Adrenal gland (tissue), 5 donors: ENCODE results near the gene LTB.

Source experiments
- POLR2A ChIP-seq, 2 donors: fragments of 450-650 bp; IDR thresholded peaks; one replicate each; pipeline ENCODE4 v1.6.1; 2017; ENCODE audit warnings: antibody characterized with exemption in 2 of 2, mild to moderate bottlenecking in 2 of 2, moderate library complexity in 1 of 2
- TF ChIP-seq, protein P1 (sequence below), 6 experiments: fragments of 450-650 bp in 4 of 6; fragments of 200-600 bp in 2 of 6; sonication (generic) in 1 of 6; IDR thresholded peaks; 1 replicate in 5 of 6; 2 replicates in 1 of 6; pipeline versions ENCODE4 v1.5.1 to v1.8.0; 2016 to 2021; ENCODE audit warnings: antibody characterized with exemption in 6 of 6, mild to moderate bottlenecking in 2 of 6, moderate library complexity in 1 of 6
- donor health status: DM: no; HTN: no; CAD: no.

DNA sequence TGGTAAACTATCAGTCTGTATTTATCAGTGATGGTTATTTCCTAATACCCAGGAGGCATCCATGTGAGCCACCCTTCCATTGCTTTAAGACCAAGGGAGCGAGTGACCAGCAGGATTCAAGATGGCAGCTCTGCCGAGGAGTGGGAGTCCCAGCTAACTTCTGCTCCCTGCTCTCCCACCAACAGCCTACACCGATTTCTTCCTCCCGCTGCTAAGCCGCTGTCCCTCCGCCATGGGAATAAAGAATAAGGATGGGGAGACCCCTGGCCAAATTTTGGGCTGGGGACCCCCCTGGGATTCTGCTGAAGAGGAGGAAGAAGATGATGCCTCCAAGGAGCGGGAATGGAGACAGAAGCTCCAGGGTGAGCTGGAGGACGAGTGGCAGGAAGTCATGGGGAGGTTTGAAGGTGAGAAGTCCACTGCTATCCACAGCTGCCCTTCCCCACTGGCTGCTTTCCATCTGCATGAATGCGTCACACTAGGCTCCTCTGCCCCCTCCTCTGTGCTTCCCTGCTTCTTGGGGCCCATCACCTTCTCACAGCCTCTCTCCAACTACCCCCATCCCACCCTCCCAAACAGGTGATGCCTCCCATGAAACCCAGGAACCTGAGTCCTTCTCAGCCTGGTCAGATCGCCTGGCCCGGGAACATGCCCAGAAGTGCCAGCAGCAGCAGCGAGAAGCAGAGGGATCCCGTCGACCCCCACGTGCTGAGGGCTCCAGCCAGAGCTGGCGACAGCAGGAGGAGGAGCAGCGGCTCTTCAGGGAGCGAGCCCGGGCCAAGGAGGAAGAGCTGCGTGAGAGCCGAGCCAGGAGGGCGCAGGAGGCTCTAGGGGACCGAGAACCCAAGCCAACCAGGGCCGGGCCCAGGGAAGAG lies 24.5 kb downstream of the LTB start:
- no peak for TF ChIP-seq POLR2A (IDR thresholded peaks at IDR 0.05)
- TF ChIP-seq, protein P1, sequence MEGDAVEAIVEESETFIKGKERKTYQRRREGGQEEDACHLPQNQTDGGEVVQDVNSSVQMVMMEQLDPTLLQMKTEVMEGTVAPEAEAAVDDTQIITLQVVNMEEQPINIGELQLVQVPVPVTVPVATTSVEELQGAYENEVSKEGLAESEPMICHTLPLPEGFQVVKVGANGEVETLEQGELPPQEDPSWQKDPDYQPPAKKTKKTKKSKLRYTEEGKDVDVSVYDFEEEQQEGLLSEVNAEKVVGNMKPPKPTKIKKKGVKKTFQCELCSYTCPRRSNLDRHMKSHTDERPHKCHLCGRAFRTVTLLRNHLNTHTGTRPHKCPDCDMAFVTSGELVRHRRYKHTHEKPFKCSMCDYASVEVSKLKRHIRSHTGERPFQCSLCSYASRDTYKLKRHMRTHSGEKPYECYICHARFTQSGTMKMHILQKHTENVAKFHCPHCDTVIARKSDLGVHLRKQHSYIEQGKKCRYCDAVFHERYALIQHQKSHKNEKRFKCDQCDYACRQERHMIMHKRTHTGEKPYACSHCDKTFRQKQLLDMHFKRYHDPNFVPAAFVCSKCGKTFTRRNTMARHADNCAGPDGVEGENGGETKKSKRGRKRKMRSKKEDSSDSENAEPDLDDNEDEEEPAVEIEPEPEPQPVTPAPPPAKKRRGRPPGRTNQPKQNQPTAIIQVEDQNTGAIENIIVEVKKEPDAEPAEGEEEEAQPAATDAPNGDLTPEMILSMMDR (IDR thresholded peaks at IDR 0.05): no peak
